ENCODE results near the gene WWP2.
"Not testable (repeated sequence)": the region's sequence is repeated elsewhere in the genome, so short reads cannot be mapped to it uniquely, and the experiment has no call there.

The WWP2 gene

DNA sequence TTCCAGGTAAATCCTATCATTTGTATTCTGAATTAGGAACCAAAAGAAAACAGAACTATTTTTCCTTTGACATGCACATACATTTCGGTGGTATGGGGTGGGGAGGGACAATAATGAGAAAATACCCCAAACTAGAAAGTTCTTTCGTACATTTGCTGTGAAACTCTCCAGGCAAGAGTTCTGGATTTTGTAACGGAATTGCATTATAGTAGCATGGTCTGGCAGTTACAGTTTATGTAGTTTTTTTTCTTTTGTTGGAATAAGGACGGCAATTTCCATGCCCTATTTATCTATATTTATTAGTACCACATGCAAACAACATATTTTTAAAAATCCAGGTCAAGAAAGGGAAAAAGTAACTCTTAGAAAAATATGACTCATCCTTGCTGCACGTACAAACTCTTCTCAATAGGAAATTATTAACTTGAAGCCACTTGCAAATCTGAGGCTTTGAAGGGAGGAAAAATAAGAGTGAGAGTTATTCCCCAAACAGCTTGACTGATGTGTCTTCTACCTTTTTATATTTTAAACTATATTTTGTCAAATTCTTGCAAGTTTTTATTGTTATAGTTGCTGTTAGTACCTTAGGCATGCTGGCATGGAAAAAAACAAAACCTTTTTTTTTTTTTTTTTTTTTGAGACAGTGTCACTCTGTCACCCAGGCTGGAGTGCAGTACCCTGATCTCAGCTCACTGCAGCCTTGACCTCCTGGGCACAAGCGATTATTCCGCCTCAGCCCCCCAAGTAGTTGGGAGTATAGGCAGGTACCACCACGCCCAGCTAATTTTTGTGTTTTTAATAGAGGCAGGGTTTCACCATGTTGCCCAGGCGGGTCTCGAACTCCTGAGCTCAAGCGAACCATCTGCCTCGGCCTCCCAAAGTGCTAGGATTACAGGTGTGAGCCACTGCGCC is 69.3 kb downstream of the WWP2 start:
- no peak for DNase-seq

DNA sequence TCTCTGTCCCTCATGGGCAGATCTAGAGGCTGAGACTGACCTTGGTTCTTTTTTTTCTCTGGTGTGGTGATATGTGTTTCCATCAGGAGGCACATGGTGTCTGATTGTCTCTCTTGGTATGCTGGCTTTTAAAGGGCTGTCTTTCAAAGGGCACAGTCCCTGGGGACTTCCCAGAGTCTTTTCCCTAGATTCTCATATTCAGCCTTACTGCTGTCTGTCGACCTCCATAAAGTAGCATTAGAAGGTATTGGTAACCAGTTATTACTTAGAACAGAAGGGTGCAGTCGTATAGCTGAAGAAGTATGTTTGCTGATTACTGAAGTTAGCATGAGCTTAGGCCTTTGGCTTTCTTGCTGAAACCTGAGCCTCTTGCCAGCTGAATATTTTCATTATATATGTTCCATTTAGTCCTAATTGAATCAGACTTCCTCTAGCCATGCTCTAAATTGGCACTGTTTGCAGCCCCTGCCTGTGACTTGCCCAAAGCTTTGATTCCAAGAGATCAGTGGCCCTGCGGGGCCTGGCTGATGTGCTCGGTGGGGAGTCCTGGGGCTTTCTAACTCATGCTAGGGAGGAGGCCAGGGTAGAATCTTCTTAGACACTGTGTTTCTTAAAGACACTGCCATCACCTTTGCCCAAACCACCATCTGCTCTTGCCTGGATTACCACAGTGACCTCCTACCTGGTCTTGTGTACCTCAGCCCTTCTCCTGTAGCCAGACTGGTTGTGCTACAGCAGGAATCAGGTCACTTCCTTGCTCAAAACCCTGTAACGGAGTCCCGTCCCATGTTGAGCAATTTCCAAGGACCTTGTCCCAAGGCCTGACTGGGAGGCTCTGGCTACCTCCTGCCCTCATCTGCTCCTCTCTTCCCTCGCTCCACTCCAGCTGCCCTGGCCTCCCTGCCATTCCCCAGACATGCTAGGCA is 71.5 kb downstream of the WWP2 start:
- no peak for DNase-seq

DNA sequence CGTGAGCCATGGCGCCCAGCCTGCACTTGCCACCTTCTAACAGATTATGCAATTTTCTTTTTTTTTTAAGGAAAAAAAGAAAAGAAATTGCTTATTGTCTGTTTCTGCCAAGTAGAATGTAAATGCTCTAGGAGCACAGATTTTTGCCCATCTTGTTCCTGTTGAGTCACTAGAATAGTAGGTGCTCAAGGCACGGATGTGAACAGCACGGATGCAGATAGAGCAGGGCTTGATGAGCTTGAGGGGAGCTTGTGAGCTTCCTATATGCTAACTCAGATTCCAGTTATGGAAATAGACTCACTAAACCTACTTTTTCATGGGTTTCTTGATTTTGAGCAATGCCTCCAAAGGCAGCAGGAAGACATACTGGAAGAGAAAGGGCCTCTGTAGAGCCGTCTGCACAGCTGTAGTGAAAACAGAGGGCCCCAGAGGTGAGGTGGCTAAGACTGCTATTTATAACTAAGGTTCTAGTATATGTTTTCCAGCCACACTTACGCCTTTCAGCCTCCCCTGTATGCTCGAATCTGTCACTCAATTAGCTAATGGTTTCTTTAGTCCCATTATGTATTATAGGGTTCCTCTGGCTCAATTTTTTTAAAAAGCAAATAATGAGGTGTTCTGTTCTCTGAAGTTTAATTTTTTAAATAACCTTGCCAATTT is 72.8 kb downstream of the WWP2 start:
- no peak for DNase-seq

DNA sequence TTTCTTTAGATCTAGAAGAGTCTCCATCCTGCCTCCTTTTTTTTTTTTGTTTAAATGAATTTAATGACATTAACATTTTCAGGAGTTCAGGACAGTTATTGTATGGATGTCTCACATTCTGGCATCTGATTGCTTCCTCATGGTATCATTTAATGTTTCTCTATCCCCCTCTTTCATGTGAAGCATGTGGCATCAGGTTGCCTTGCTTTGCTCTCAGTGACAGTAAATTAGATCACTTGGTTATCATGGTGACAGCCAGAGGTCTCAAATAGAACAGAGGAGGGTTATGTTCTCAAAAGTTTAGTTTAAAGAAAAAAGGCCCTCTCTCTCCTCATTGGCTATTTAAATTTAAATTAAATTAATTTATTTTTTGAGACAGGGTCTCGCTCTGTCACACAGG is 74.1 kb downstream of the WWP2 start:
- DNase-seq = no peak

DNA sequence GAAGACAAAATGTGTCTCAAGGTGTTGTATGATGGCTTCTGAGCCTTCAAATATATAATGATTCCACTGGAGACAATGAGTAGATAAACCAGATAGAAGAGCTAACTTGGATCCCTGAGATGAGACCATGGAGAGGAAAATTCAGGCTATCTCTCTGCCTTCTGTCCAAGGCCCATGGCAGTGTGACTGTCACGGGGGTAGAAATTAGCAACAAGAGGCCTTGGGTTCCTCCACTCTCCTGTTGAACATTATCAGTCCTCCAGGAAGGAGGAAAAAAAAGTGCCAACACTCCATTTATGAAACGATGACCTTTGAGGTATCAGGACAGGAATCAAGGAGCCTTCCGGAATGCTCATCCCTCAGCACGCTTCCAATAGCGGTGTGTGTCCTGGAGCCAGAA is 75.2 kb downstream of the WWP2 start:
- DNase-seq = no peak

DNA sequence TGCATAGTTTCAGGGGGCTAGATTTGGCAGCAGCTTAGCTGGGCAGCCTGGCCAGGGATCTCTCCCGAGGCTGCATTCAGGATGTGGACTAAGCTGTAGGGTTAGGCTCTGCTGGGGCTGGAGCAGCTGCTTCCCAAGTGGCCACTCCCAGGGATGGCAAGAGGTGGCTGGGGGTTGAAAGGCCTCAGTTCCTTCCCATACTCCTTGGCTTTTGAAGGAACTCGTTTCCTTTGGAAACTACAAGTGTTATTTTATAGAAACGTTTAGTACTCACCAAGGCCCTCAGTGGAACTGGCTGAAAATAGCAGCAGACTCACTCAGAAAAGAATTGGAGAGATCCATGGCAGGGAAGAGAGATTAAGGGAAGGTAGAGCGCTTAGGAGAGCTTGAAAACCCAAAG is 76.4 kb downstream of the WWP2 start:
- no peak for DNase-seq

DNA sequence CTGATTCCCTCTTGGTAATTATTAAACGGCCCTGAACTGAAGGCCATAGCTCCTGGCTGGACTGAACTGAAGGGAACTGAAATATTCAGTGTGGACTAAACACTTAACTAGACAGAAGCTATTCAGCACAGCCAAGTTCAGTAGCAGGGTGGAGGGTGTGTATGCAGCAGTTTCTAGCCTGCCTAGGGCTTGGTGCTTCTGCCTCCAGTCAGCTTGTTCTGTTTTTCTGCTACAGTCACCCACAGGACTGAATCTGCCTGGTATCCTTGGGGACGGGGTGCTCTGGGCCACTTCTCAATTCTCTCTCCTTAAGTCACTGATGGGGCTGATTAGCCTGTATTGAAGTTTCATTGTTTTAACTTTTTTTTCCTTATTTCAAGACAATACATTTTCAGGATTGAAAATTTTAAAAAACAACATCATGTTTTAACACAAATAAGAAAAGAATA is 77.1 kb downstream of the WWP2 start:
- no peak for DNase-seq

DNA sequence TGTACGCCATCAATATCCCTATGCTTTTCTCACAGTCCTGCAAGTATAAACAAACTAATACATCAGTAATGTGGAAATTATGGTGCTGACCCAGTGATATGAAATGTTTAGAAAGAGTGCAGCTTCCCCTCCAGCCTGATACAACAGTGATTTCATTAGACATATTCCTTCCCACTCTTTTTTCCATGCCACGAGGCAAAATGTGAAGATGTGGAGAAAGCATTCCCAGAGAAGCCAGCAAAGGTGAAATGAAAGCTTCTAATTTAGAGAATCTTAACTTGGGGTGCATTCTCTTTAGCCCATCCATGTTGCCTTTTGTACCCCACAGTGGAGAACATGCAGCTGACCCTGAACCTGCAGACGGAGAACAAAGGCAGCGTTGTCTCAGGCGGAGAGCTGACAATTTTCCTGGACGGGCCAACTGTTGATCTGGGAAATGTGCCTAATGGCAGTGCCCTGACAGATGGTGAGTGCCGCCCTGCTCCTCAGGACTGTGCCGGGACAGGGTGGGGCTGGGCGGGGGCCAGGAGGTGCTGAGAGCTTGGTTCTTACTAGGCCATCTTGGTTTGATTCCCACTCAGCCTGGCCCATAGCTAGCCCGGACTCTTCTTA is 77.8 kb downstream of the WWP2 start:
- DNase-seq = no peak

DNA sequence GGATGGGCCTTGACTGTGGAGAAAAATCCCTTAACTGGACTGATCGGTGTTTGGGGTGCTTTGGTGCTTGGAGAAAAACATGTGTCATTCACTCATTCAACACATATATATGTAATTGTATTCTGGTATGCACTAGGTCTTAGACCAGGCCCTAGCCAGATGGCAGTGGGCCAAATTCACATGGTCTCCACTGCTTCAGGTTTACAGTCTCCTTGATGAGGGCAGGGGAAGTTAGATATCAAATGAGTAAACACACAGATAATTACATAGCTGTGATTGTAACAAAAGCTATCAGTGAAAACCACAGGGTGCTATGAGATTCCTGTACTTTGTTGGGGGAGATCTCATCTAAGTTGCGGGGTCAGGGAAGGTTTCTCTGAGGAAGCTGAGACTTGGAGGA is 78.8 kb downstream of the WWP2 start:
- no peak for DNase-seq

DNA sequence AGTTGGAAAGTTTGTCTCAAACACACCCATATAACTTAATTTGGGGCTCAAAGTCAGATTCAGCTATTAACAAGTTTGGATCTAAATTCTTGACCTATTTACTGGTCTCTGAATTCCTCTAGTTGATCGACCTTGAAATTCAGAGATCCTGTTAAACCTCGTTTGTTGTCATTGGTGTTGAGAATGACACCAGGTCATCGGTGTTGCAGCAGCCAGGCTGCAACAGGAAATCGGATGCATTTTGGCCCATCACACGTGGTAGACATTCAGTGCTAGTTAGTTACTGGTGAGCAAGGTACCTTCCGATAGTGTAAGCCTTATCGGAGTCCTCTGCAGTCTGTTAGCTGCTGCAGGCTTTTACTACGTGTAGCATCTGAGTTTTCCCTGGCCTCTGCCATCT is 82.3 kb downstream of the WWP2 start:
- DNase-seq = no peak

DNA sequence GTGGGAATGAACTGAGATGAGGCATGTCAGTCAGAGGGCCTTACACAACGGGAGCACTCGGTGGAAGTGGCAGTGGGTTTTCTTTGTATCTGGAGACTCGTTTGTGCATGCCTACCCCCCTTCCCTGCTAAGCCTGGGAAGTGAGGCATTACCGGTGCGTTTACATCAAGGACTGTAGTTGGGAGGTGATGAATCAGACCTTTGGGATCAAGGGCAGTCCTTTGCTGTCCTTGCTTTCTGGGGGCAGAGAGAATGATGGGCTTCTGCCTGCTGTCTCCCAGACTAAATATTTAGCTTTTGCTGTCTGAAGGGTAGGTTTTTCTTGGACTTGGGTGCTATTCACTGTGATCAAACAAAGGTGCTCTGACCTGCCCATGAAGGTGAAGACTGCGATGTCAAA is 83.0 kb downstream of the WWP2 start:
- no peak for DNase-seq

DNA sequence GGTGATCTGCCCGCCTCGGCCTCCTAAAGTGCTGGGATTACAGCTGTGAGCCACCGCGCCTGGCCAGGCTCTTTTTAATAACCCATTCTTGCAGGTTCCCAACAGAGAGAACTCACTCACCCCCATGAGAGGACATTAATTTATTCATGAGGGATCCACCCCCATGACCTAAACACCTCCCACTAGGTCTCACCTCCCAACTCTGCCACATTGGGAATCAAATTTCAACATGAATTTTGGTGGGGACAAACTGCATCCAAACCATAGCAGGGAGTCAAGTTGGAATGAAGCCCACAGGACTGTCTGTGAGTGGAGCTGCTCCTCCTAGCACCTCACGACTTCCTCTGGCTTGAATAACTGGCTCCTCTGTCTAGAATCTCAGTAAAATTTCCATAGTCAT is 85.5 kb downstream of the WWP2 start:
- DNase-seq = no peak

DNA sequence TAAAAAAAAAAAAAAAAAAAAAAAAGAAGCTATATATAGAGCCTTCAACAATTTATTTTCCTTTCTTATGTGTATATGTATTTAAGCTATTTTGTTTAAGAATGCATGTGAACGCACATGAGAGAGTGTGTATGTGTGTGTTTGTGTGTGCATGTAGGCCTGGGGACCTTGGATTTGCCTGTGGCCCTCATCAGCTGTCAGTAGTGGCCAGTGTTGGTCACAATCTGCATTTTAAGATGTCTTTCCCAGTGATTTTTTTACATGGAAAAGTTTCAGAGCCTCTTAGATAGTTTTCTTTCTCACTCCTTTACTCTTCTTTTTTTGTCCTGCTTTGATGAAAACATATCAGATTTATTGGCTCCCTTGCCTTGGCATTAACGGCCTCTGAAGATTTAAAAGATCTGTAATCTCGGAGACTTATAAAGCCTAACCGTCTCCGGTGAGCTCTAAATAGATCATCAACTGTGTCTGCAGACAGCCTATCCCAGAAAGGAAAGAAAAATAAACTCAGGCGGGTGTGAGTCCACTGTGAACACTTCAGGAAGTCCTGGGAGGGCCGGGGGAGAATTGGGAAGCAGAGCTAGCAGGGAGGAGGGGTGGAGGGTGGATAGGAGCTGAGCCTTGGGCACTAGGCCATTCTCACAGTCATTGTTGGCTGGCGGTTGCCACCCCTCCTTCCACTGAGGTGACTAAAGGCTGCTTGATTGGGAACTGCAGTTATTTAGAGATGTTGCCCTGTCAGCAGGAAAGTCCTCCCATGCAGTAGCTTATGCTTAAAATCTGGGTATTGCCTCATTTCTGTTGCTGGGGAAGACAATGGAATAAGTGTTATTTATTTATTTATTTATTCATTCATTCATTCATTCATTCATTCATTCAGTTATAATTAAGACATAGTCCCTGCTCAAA is 86.8 kb downstream of the WWP2 start:
- DNase-seq = no peak

DNA sequence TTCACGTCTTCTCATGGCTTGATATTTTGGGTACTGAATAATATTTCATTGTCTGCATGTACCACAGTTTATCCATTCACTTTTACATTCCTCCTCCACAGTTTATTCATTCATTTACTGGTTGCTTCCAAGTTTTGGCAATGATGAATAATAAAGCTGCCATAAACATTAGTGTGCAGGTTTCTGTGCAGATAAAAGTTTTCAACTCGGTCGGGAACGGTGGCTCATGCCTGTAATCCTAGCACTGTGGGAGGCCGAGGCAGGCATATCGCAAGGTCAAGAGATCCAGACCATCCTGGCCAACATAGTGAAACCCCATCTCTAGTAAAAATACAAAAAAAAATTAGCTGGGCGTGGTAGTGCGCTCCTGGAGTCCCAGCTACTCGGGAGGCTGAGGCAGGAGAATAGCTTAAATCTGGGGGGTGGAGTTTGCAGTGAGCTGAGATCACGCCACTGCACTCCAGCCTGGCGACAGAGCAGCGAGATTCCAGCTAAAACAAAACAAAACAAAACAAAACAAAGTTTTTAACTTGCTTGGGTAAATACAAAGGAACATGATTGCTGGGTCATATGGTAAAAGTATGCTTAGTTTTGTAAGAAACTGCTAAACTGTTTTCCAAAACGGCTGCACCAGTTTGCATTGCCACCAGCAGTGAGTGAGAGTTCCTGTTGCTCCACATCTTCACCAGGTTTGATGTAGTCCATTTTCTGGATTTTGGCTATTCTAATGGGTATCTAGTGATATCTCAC is 89.5 kb downstream of the WWP2 start:
- no peak for DNase-seq

DNA sequence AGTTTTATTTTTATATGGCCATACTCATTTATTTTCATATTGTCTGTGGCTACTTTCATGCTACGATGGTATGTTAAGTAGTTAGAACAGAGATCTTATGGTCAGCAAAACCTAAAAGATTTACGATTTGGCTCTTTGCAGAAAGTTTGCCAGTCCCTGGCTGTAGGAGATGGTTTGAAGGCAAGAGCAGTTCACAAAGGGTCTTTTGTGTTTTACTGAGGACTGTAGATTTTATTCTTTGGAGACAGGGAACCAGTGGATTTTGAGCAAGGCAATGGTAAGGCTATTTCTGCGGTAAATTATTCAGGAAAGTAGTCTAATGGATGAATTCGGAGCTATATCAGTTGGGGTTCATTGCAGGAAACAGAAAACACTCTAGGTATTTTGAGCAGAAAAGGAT is 90.7 kb downstream of the WWP2 start:
- no peak for DNase-seq

DNA sequence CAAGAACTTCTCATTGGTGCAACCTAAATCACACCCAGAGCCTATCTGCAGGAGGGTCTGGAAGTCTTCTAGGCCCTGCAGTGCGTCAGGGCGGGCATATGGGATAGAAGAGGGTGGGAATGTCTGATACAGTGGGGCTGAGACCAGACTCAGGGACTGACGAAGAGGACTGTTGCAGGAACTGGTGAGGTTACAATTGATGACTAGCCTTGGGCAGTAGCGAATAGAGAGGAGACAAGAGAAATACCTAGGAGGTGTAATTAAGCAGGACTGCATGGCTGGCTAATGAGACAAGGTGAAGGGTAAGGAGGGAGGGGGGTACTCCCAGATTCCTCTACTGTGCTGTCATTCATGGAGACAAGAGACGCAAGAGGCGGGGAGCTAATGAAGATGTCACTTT is 91.3 kb downstream of the WWP2 start:
- DNase-seq = no peak

DNA sequence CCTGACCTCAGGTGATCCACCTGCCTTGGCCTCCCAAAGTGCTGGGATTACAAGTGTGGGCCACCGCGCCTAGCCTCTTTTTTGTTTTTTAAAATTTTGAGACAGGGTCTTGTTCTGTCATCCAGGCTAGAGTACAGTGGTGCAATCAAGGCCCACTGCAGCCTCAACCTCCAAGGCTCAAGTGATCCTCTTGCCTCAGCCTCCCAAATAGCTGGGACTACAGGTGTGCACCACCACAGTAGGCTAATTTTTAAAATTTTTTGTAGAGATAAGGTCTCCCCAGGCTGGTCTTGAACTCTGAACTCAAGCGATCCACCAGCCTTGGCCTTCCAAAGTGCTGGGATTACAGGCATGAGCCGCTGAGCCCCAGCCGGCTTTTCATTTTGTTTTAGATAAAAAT is 92.6 kb downstream of the WWP2 start:
- not testable (repeated sequence) for DNase-seq

DNA sequence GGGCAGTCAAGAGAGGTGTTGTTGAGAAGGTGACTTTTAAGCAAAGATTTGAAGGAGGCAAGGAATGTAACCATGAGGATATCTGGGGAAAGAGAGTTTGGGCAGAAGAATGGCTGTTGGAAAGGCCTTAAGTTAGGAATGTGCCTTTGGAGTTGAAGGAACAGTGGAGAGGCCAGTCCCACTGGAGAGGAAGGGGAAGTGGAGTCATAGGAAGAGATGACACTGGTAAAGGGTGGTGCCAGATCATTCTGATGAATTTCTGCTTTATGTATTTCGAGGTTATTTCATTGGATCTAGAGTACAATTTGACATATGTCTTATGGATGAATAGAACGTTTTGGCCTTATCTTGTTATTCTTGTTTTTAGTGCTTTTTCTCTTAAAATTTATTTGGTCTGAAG is 93.5 kb downstream of the WWP2 start:
- DNase-seq = no peak

DNA sequence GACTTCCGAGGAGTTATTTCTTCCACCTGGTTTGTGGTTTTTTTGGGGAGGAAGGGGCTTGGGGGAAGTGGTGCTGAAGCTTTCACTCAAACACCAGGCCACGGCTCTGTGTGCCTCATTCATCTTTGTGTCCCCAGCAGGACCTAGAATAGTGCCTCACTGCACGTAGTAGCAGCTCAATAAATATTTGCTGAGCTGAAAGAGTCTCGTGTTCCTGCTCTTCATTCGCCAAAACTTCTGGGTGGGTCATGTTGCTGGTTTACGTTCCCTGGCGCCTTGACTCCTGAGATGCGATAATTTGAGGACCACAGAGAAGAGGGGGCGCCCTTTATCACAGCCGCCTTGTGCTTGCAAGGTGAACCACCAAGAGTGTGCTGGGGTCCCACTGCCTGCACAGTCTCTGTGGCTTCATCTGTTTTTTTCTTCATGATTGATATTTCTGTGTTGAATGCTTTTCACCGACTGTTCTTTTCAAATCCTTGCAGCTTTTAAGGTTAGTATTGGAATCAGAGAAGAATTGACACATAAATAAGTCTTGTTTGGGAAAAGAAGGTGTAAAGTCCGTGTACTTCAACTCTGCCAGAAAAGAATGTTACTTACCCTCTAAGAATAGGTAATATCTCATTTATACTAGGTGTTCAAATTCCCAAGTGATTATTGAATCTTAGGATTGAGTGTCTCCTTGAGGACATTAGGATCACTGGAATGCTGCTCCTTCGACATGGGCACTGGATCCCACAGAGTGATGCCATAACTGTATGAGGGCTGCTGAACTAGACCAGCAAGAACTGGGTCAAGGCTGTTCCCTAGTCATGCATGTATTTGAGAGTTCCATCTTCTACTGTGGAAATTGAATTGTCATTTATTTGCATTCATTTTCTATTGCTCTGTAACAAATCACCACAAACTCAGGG is 96.3 kb downstream of the WWP2 start:
- no peak for DNase-seq

Data from stimulated activated CD8-positive, alpha-beta memory T cell treated with anti-CD3 and anti-CD28 coated beads, Interleukin-4, amount 100 ng/mL, for 48 hours (primary cell).